ENCODE data around the gene CCDC136. TPM values are rescaled to one million over a fixed set of nuclear protein-coding genes. Genes with fewer than 3 reads are reported as not detected.

CCDC136 gene
- 10.0 and 11.1 TPM in 2 replicates for total RNA-seq

- Mint-ChIP-seq H3K4me3 (peak within 1 kb of the TSS; percentile 78), H3K27me3 (ENCODE audit: insufficient read depth) (peaks cover 29% of the 10 kb centered on the region), H3K9me3 (no peaks in the 10 kb centered on the region), H3K27ac (no peak within 1 kb of the TSS), H3K4me1 (ENCODE audit: low read depth) (peaks cover 4% of the 10 kb centered on the region), H3K36me3 (ENCODE audit: low read depth) (no peaks in the 10 kb centered on the region)
- intact Hi-C loops (cut with micrococcal nuclease) = loop anchor here (1.0 to 5.0 kb wide), 4 partner anchors 52 to 264 kb away; partner anchors contain the start of genes ATP6V1F, CALU and TNPO3
- peak; percentile 70 for DNase-seq (ENCODE audit: low spot score)
Measured at GRCh38 chr7:128791121-128791971, at the start of gene CCDC136. Gene CCDC136 (plus strand): TSS chr7:128791968. CDS start chr7:128792412, 444 bp downstream.

DNA sequence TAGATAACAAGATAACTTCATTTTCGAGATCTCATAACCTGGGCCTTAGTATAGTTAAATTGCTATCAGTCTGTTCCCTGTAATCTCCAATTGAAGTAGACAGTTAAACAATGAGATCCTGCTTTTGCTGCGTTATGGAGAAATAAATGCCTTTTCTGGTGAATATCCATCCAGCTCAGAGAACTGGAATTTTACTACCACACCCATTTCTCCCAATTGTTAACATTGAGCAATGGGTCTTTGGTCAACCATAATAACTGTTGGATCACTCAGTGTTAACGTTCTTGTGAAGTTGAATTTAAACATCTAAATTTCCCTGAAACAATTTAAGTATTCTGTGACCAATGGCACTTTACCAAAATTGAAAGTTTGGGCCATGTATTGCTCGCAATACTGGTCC lies 49.6 kb upstream of the CCDC136 start:
- no peak overlapping the region for H3K27ac Mint-ChIP-seq
- H3K27me3 Mint-ChIP-seq (ENCODE audit: insufficient read depth) = no peaks in the 10 kb centered on the region
- H3K4me1 Mint-ChIP-seq (ENCODE audit: low read depth) = peaks cover 38% of the 10 kb centered on the region
- intact Hi-C loops (cut with micrococcal nuclease) = no loop called here
- no peak overlapping the region for H3K4me3 Mint-ChIP-seq
- no peaks in the 10 kb centered on the region for H3K9me3 Mint-ChIP-seq
- DNase-seq (ENCODE audit: low spot score) = no peak
- peaks cover 18% of the 10 kb centered on the region for H3K36me3 Mint-ChIP-seq (ENCODE audit: low read depth)

- H3K27ac Mint-ChIP-seq = no peak overlapping the region
- no peak for DNase-seq (ENCODE audit: low spot score)
- H3K4me1 Mint-ChIP-seq (ENCODE audit: low read depth) = peaks cover 40% of the 10 kb centered on the region
- H3K9me3 Mint-ChIP-seq = no peaks in the 10 kb centered on the region
- H3K36me3 Mint-ChIP-seq (ENCODE audit: low read depth) = peaks cover 23% of the 10 kb centered on the region
- no peaks in the 10 kb centered on the region for H3K27me3 Mint-ChIP-seq (ENCODE audit: insufficient read depth)
- H3K4me3 Mint-ChIP-seq = no peak overlapping the region
- intact Hi-C loops (cut with micrococcal nuclease) = no loop called here
Measured at GRCh38 chr7:128743112-128743772, 48.5 kb upstream of the CCDC136 start.

DNA sequence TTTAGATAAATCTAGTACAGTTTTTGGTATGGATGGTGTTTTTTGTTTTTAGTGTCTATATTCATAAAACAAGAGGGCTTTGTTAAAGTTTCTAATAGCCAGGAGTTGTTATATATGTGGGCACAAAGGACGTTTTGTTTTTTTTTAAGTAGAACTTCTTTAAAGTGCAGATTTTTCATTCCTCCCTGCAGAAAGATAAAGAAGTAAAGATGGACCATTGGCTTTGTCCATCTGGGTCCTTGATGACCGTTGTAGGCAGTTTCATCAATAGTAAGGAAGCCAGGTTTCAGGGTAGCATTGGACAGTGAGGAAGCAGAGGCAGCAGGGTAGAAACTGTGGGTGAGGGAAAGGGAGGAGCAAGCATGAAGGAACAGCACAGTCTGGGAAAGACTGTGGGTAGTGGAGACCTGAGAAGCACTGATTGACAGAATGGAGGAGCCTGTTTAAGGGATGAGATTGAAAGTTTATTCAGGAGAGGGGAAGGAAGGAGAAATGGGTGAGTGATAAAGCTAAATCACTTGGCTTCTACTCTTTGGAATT lies 47.3 kb upstream of the CCDC136 start:
- H3K36me3 Mint-ChIP-seq (ENCODE audit: low read depth) = peaks cover 33% of the 10 kb centered on the region
- intact Hi-C loops (cut with micrococcal nuclease) = no loop called here

DNA sequence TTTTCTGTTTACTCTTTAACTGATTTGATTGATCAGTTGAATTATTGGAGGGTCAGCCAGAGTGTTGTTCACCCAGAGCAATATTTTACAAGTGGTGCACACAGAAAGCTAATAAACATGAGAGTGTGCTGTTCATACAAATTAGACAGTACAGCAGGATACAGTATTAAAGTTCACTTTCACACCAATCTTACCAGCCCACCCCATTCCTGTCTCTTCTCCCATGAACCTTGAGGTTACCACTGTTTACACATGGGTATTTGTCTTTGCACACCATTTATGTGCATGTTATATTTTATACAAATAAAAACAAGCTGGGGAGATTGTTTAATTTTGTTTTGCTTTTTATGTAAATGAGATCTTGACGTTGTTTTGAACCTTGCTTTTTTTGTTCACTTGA lies 46.1 kb upstream of the CCDC136 start:
- Mint-ChIP-seq H3K4me1 (ENCODE audit: low read depth) (peaks cover 26% of the 10 kb centered on the region), H3K27ac (no peak overlapping the region), H3K27me3 (ENCODE audit: insufficient read depth) (no peaks in the 10 kb centered on the region), H3K9me3 (no peaks in the 10 kb centered on the region), H3K36me3 (ENCODE audit: low read depth) (peaks cover 34% of the 10 kb centered on the region), H3K4me3 (no peak overlapping the region)
- no peak for DNase-seq (ENCODE audit: low spot score)
- intact Hi-C loops (cut with micrococcal nuclease) = no loop called here

More for the DNA sequence above, 47.3 kb upstream of the CCDC136 start:
- no peak for DNase-seq (ENCODE audit: low spot score)
- Mint-ChIP-seq H3K4me1 (ENCODE audit: low read depth) (peaks cover 38% of the 10 kb centered on the region), H3K27me3 (ENCODE audit: insufficient read depth) (no peaks in the 10 kb centered on the region), H3K9me3 (no peaks in the 10 kb centered on the region), H3K4me3 (no peak overlapping the region), H3K27ac (no peak overlapping the region)

- H3K4me3 Mint-ChIP-seq = no peak overlapping the region
- H3K9me3 Mint-ChIP-seq = no peaks in the 10 kb centered on the region
- intact Hi-C loops (cut with micrococcal nuclease) = no loop called here
- no peaks in the 10 kb centered on the region for H3K27me3 Mint-ChIP-seq (ENCODE audit: insufficient read depth)
- H3K36me3 Mint-ChIP-seq (ENCODE audit: low read depth) = peaks cover 32% of the 10 kb centered on the region
- H3K4me1 Mint-ChIP-seq (ENCODE audit: low read depth) = peaks cover 26% of the 10 kb centered on the region
- no peak for DNase-seq (ENCODE audit: low spot score)
- H3K27ac Mint-ChIP-seq = no peak overlapping the region
Measured at GRCh38 chr7:128747327-128748079, 44.3 kb upstream of the CCDC136 start.

DNA sequence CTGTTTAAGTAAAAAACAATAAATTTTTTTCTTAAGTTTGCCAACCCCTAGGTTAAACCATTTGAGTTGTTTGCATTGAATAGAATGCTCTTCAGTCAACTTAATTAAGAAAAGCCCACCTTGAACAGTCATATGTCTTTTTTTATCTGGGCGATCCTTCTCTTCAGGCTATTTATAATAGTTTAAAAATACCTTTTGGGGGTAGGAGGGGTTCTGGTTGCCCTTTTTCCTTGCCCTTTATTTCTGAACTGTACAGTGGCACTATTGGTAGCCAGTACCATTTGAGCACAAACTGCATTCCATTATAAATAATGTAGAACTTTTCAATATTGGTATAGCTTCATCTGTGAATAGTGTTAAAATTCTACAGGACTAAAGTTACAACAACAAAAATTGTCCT lies 39.5 kb upstream of the CCDC136 start:
- peaks cover 42% of the 10 kb centered on the region for H3K36me3 Mint-ChIP-seq (ENCODE audit: low read depth)
- H3K4me1 Mint-ChIP-seq (ENCODE audit: low read depth) = peaks cover 15% of the 10 kb centered on the region
- H3K27ac Mint-ChIP-seq = no peak overlapping the region
- no peak for DNase-seq (ENCODE audit: low spot score)
- no peak overlapping the region for H3K4me3 Mint-ChIP-seq
- H3K27me3 Mint-ChIP-seq (ENCODE audit: insufficient read depth) = no peaks in the 10 kb centered on the region
- no peaks in the 10 kb centered on the region for H3K9me3 Mint-ChIP-seq
- intact Hi-C loops (cut with micrococcal nuclease) = no loop called here

DNA sequence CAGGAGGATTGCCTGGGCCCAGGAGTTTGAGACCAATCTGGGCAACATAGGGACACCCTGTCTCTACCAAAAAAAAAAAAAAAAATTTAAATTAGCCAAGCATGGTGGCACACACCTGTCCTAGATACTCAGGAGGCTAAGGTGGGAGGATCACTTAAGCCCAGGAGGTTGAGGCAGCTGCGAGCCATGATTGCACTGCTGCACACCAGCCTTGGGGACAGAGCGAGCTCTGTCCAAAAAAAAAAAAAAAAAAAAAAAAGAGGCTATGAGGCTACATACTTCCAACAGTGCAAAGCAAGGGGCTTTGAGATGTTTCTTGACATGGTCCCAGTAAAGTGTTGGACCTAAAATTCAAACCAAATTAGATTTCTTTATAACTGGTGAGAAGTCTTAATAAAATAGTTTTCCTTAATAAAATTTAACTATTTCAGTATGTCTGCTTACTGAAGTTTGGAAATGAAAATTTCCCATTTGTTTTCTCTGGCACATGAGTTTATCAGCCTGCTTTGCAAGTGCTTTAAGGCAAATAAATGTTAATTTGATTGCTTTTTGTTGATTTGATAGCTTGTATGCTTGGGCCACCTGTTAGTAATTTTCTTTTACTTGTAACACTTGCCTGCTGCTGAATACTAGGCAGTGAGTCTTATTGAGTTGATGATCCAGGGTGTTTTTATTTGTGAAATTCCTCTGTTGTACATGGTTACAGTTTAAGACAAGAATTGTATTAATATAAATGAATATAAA lies 36.5 kb upstream of the CCDC136 start:
- H3K27ac Mint-ChIP-seq = no peak overlapping the region
- peaks cover 4% of the 10 kb centered on the region for H3K4me1 Mint-ChIP-seq (ENCODE audit: low read depth)
- H3K9me3 Mint-ChIP-seq = no peaks in the 10 kb centered on the region
- H3K36me3 Mint-ChIP-seq (ENCODE audit: low read depth) = peaks cover 41% of the 10 kb centered on the region
- no peak overlapping the region for H3K4me3 Mint-ChIP-seq
- H3K27me3 Mint-ChIP-seq (ENCODE audit: insufficient read depth) = no peaks in the 10 kb centered on the region
- DNase-seq (ENCODE audit: low spot score) = no peak
- intact Hi-C loops (cut with micrococcal nuclease) = no loop called here

GRCh38 chr7:128755819-128756476 lies 35.8 kb upstream of the CCDC136 start:
- Mint-ChIP-seq H3K4me1 (ENCODE audit: low read depth) (peaks cover 4% of the 10 kb centered on the region), H3K36me3 (ENCODE audit: low read depth) (peaks cover 43% of the 10 kb centered on the region), H3K27me3 (ENCODE audit: insufficient read depth) (no peaks in the 10 kb centered on the region), H3K4me3 (no peak overlapping the region), H3K9me3 (no peaks in the 10 kb centered on the region), H3K27ac (no peak overlapping the region)
- intact Hi-C loops (cut with micrococcal nuclease) = no loop called here
- no peak for DNase-seq (ENCODE audit: low spot score)

DNA sequence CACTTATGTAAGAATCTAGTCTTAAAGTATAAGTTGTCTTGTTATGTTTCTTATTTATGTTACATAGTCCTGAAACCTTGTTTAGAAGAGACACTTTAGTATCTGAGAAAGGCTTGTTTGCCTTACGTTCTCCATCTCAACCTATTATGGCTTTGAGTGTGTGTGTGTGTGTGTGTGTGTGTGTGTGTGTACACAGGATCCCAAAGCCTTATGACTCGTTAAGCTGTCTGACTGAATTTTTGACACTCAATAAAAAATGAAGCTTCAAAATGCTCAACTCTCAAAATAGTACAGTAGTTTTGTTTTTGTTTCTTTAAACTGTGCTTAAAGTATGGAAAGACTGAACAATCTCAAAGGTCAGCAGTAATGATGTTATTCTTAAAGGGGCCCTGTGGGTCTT lies 34.6 kb upstream of the CCDC136 start:
- intact Hi-C loops (cut with micrococcal nuclease) = no loop called here
- H3K27me3 Mint-ChIP-seq (ENCODE audit: insufficient read depth) = no peaks in the 10 kb centered on the region
- peaks cover 49% of the 10 kb centered on the region for H3K36me3 Mint-ChIP-seq (ENCODE audit: low read depth)
- no peak for DNase-seq (ENCODE audit: low spot score)
- no peaks in the 10 kb centered on the region for H3K9me3 Mint-ChIP-seq
- H3K4me1 Mint-ChIP-seq (ENCODE audit: low read depth) = peaks cover 4% of the 10 kb centered on the region
- no peak overlapping the region for H3K27ac Mint-ChIP-seq
- H3K4me3 Mint-ChIP-seq = no peak overlapping the region

GRCh38 chr7:128758553-128758952 lies 33.2 kb upstream of the CCDC136 start:
- Mint-ChIP-seq H3K27ac (no peak overlapping the region), H3K4me3 (no peak overlapping the region), H3K4me1 (ENCODE audit: low read depth) (no peaks in the 10 kb centered on the region), H3K36me3 (ENCODE audit: low read depth) (peaks cover 42% of the 10 kb centered on the region), H3K27me3 (ENCODE audit: insufficient read depth) (no peaks in the 10 kb centered on the region), H3K9me3 (no peaks in the 10 kb centered on the region)
- intact Hi-C loops (cut with micrococcal nuclease) = no loop called here
- no peak for DNase-seq (ENCODE audit: low spot score)

- intact Hi-C loops (cut with micrococcal nuclease) = no loop called here
- Mint-ChIP-seq H3K4me3 (no peak overlapping the region), H3K27me3 (ENCODE audit: insufficient read depth) (no peaks in the 10 kb centered on the region), H3K9me3 (no peaks in the 10 kb centered on the region), H3K36me3 (ENCODE audit: low read depth) (peaks cover 38% of the 10 kb centered on the region), H3K27ac (no peak overlapping the region), H3K4me1 (ENCODE audit: low read depth) (no peaks in the 10 kb centered on the region)
- no peak for DNase-seq (ENCODE audit: low spot score)
Measured at GRCh38 chr7:128759242-128759641, 32.5 kb upstream of the CCDC136 start.

Data from activated T-helper 1 cell treated with anti-CD3 and anti-CD28 coated beads, Interleukin-12 subunit alpha, Interleukin-12 subunit beta, Interleukin-2, Interleukin-4 antibody, amounts not matched to agents 30 ng/mL and 10 ng/mL and 1 ng/mL, durations not matched to agents 14 hours and 24 hours and 36 hours (primary cell).